SH-SY5Y (cell line): ENCODE results near the gene TMEM51.

ENCODE experiments used
- GATA2 ChIP-seq: IDR thresholded peaks from 2 replicates; pipeline ENCODE4 v1.6.1; 2011; ENCODE audit warnings: mild to moderate bottlenecking, low read depth, low read length
- GATA3 ChIP-seq: IDR thresholded peaks from 2 replicates; pipeline ENCODE4 v1.6.1; 2011; ENCODE audit warnings: low read depth, mild to moderate bottlenecking, low read length, moderate library complexity

DNA sequence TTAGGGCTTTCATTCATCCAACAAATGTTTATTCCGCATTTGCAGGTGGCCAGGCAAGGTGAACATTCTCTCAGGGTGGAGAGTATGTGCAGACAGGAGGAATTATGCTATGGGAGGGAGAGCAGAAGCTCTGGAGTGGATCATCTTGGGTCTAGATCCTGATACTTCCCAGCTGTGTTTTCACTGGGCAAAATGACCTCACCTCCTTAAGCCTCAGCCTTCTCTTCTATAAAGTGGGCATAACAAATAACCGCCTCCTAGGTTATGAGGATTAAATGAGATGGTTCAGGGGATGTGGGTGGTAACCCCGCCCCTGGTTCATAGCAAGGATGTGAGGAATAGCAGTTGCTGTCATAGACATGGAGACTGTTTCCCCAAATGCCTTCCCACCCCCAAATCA, 1.7 kb upstream of the TMEM51 start:
- no peak for TF ChIP-seq GATA3
- TF ChIP-seq GATA2, result no peak
